Sigmoid colon (tissue), 7 donors: ENCODE measurements around the gene GPR108. TPM values are rescaled to one million over a fixed set of nuclear protein-coding genes. Genes with fewer than 3 reads are reported as not detected.

Experiments
- DNase-seq: peaks from one replicate; pipeline ENCODE4 v3.0.0-alpha.2; 2019
- H3K27ac ChIP-seq, 4 donors: fragments of 200-600 bp; sonication (generic); one replicate each; pipeline ENCODE4 v1.5.1; 2016 to 2019; ENCODE audit warnings: mild to moderate bottlenecking in 1 of 4
- H3K27me3 ChIP-seq, 3 donors: fragments of 200-600 bp; sonication (generic); one replicate each; pipeline ENCODE4 v1.5.1; 2019; ENCODE audit warnings: mild to moderate bottlenecking in 1 of 3
- H3K36me3 ChIP-seq, 4 donors: fragments of 200-600 bp; sonication (generic); one replicate each; pipeline ENCODE4 v1.5.1; 2016 to 2019
- H3K4me1 ChIP-seq, 4 donors: fragments of 200-600 bp; sonication (generic); one replicate each; pipeline ENCODE4 v1.5.1; 2017 to 2019
- H3K4me3 ChIP-seq, 4 donors: fragments of 200-600 bp; sonication (generic); one replicate each; pipeline ENCODE4 v1.5.1; 2017 to 2019; ENCODE audit warnings: mild to moderate bottlenecking in 2 of 4, moderate library complexity in 1 of 4
- H3K9me3 ChIP-seq, 4 donors: fragments of 200-600 bp in 3 of 4; sonication (generic) in 3 of 4; one replicate each; pipeline versions ENCODE4 v1.5.1 to v1.6.1; 2013 to 2019
- CTCF ChIP-seq, 4 experiments: fragments of 450-650 bp in 3 of 4; fragments of 200-600 bp in 1 of 4; IDR thresholded peaks; one replicate each; pipeline ENCODE4 v1.5.1; 2016 to 2019; ENCODE audit warnings: antibody characterized with exemption in 4 of 4, mild to moderate bottlenecking in 3 of 4, moderate library complexity in 2 of 4
- EP300 ChIP-seq, 4 donors: sonication (generic); formaldehyde crosslinking; IDR thresholded peaks; one replicate each; pipeline ENCODE4 v1.6.1; 2017; ENCODE audit warnings: antibody characterized with exemption in 4 of 4
- POLR2A ChIP-seq, 2 donors: fragments of 450-650 bp; IDR thresholded peaks; one replicate each; pipeline ENCODE4 v1.6.1; 2016; ENCODE audit warnings: antibody characterized with exemption in 2 of 2, mild to moderate bottlenecking in 2 of 2, moderate library complexity in 2 of 2
- POLR2AphosphoS5 ChIP-seq, 4 donors: sonication (generic); formaldehyde crosslinking; IDR thresholded peaks; one replicate each; pipeline ENCODE4 v1.6.1; 2017; ENCODE audit warnings: antibody characterized with exemption in 4 of 4
- WGBS, 2 donors: extraction: QIAGEN DNeasy Blood & Tissue Kit; methylation state at CpG; one replicate each; pipeline ENCODE4 v1.1.7; 2013; 5-methylcytosine and 5-hydroxymethylcytosine counted together
- intact Hi-C: fragments of 100-400 bp; cut with DNase I; formaldehyde crosslinking; loops from one replicate; pipeline ENCODE4 v1.15.1; 2023
- polyA plus RNA-seq, 3 donors: library from polyadenylated mRNA; stranded (reverse); fragments of 200-250 nt; gene quantifications; one replicate each; pipeline ENCODE4 v1.2.3, GENCODE V29; 2013
- total RNA-seq, 4 donors: library from RNA; depleted of rRNA; stranded (reverse); fragments of >200 nt; gene quantifications; one replicate each; pipeline ENCODE4 v1.1.0, GENCODE V29; 2016
- donor health status: healthy with polysubstance abuse.
- donor health status: Bipolar disorder and iron deficiency.
- donor health status: healthy.

Gene GPR108
- total and polyA plus RNA-seq, 7 donors = 39.0 to 91.1 (median 57.8) TPM

DNA sequence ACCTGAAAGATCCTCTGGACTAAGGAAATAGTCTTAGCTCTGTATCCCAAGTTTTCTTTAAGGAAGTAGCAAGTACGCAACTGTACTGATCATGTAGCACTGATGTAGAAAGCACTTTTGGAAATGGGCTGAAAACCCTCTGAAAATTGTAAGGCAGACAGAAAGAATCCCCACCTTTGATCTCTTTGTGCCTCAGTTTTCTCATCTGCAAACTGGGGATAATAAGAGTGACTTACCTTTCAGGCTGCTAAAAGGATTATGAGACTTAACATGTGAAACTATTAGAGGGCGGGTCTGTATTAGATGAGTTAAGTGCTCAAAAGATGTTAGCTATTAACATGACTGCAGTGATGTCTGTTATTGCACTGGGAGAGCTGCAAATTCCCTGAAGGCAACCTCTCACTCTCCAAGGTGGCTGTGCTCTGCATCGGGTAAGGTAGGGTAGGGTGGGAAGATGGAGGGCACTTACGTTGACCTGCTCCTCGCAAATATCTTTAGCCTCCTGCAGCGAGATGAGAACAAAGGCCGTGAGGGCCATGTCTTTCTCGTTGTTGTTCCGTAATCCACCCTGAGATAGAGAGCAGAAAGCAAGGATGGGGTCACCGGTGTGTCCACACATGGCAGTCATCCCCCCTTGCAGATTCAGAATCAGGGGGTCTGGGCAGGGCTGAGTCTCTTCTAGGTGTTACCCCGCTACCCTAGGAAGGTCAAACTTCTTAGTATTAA is 47.1 kb downstream of the GPR108 start:
- no peaks in the 10 kb centered on the region for H3K4me1 ChIP-seq
- 87 to 89% methylated on average over 11 of the region's 11 CpGs for WGBS, 2 donors
- DNase-seq = no peak
- intact Hi-C loops = no loop called here
- H3K36me3 ChIP-seq = no peaks in the 10 kb centered on the region
- H3K27me3 ChIP-seq = no peaks in the 10 kb centered on the region
- no peak overlapping the region for H3K4me3 ChIP-seq
- H3K27ac ChIP-seq = no peak overlapping the region
- no peaks in the 10 kb centered on the region for H3K9me3 ChIP-seq
- TF ChIP-seq CTCF (IDR thresholded peaks at IDR 0.05) = no peak
- no peak for TF ChIP-seq POLR2A (IDR thresholded peaks at IDR 0.05)
- no peak for TF ChIP-seq EP300 (IDR thresholded peaks at IDR 0.05)
- TF ChIP-seq POLR2AphosphoS5 (IDR thresholded peaks at IDR 0.05) = no peak

GRCh38 chr19:6687114-6687513 is 50.3 kb downstream of the GPR108 start:
- no peak for DNase-seq
- 64 to 69% methylated on average over 5 of the region's 5 CpGs for WGBS, 2 donors
- TF ChIP-seq EP300 (IDR thresholded peaks at IDR 0.05) (no peak), POLR2AphosphoS5 (IDR thresholded peaks at IDR 0.05) (no peak), POLR2A (IDR thresholded peaks at IDR 0.05) (no peak), CTCF (IDR thresholded peaks at IDR 0.05) (no peak)

DNA sequence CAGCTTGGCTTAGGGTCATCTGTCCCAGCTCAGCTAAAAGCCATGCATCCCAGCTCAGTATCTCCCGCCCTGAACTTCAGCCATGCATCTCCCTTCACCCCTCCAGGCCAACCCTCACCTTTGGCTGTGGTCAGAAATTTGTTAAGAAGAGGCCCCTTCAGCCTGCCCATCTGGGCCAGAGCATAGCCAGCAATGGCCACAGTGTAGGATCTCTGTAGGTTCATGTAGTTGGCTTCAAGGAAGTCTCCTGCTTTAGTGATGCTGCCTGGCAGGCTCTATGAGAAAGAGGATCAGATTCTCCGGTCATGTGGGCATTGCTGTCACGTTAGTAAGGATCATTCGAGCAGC is 50.8 kb downstream of the GPR108 start:
- WGBS, 2 donors = 89 to 93% methylated on average over 4 of the region's 4 CpGs
- H3K9me3 ChIP-seq = no peaks in the 10 kb centered on the region
- no peaks in the 10 kb centered on the region for H3K27me3 ChIP-seq
- no peak overlapping the region for H3K4me3 ChIP-seq
- no peak for DNase-seq
- H3K4me1 ChIP-seq = no peaks in the 10 kb centered on the region
- no peak overlapping the region for H3K27ac ChIP-seq
- intact Hi-C loops = no loop called here
- peaks cover 0 to 6% (median 0%) of the 10 kb centered on the region in 4 donors for H3K36me3 ChIP-seq
- TF ChIP-seq POLR2AphosphoS5 (IDR thresholded peaks at IDR 0.05) (no peak), EP300 (IDR thresholded peaks at IDR 0.05) (no peak), CTCF (IDR thresholded peaks at IDR 0.05) (no peak), POLR2A (IDR thresholded peaks at IDR 0.05) (no peak)

More at GRCh38 chr19:6687114-6687513, 50.3 kb downstream of the GPR108 start:
- intact Hi-C loops = no loop called here
- Histone ChIP-seq H3K27ac (no peak overlapping the region), H3K4me1 (no peaks in the 10 kb centered on the region), H3K4me3 (no peak overlapping the region), H3K9me3 (no peaks in the 10 kb centered on the region), H3K27me3 (no peaks in the 10 kb centered on the region), H3K36me3 (peaks cover 0 to 6% (median 0%) of the 10 kb centered on the region in 4 donors)

- H3K4me1 ChIP-seq = no peaks in the 10 kb centered on the region
- intact Hi-C loops = no loop called here
- no peaks in the 10 kb centered on the region for H3K9me3 ChIP-seq
- DNase-seq = no peak
- H3K36me3 ChIP-seq = peaks cover 0 to 6% (median 0%) of the 10 kb centered on the region in 4 donors
- H3K27ac ChIP-seq = no peak overlapping the region
- no peak overlapping the region for H3K4me3 ChIP-seq
- 87 to 91% methylated on average over 15 of the region's 15 CpGs for WGBS, 2 donors
- no peak for TF ChIP-seq CTCF (IDR thresholded peaks at IDR 0.05)
- no peak for TF ChIP-seq POLR2AphosphoS5 (IDR thresholded peaks at IDR 0.05)
- no peak for TF ChIP-seq POLR2A (IDR thresholded peaks at IDR 0.05)
- no peak for TF ChIP-seq EP300 (IDR thresholded peaks at IDR 0.05)
- no peaks in the 10 kb centered on the region for H3K27me3 ChIP-seq
These were observed 51.3 kb downstream of the GPR108 start for GRCh38 chr19:6685962-6686627.
